Right renal pelvis (tissue), 4 donors: Measurements from ENCODE around the gene PCCA. TPM values are rescaled to one million over a fixed set of nuclear protein-coding genes. Genes with fewer than 3 reads are reported as not detected.
A peak's percentile ranks its signal among the peaks of the same experiment; 100 is the strongest.
"Not testable (repeated sequence)": the region's sequence is repeated elsewhere in the genome, so short reads cannot be mapped to it uniquely, and the experiment has no call there.

Experiments used
- DNase-seq, 4 donors: peaks; one replicate each; pipeline ENCODE4 v3.0.0-alpha.2; 2013; ENCODE audit warnings: low read depth in 4 of 4, low spot score in 3 of 4, missing footprints in 1 of 4
- polyA plus RNA-seq, 4 donors: library from polyadenylated mRNA; unstranded; fragments of 120-200 nt; gene quantifications; one replicate each; pipeline ENCODE4 v1.2.1, GENCODE V29; 2013; ENCODE audit not compliant: insufficient read length in 4 of 4

Gene PCCA, protein sequence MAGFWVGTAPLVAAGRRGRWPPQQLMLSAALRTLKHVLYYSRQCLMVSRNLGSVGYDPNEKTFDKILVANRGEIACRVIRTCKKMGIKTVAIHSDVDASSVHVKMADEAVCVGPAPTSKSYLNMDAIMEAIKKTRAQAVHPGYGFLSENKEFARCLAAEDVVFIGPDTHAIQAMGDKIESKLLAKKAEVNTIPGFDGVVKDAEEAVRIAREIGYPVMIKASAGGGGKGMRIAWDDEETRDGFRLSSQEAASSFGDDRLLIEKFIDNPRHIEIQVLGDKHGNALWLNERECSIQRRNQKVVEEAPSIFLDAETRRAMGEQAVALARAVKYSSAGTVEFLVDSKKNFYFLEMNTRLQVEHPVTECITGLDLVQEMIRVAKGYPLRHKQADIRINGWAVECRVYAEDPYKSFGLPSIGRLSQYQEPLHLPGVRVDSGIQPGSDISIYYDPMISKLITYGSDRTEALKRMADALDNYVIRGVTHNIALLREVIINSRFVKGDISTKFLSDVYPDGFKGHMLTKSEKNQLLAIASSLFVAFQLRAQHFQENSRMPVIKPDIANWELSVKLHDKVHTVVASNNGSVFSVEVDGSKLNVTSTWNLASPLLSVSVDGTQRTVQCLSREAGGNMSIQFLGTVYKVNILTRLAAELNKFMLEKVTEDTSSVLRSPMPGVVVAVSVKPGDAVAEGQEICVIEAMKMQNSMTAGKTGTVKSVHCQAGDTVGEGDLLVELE
- 10 to 100 TPM; 50.8 to 70.4 (median 65.4) TPM for polyA plus RNA-seq

DNA sequence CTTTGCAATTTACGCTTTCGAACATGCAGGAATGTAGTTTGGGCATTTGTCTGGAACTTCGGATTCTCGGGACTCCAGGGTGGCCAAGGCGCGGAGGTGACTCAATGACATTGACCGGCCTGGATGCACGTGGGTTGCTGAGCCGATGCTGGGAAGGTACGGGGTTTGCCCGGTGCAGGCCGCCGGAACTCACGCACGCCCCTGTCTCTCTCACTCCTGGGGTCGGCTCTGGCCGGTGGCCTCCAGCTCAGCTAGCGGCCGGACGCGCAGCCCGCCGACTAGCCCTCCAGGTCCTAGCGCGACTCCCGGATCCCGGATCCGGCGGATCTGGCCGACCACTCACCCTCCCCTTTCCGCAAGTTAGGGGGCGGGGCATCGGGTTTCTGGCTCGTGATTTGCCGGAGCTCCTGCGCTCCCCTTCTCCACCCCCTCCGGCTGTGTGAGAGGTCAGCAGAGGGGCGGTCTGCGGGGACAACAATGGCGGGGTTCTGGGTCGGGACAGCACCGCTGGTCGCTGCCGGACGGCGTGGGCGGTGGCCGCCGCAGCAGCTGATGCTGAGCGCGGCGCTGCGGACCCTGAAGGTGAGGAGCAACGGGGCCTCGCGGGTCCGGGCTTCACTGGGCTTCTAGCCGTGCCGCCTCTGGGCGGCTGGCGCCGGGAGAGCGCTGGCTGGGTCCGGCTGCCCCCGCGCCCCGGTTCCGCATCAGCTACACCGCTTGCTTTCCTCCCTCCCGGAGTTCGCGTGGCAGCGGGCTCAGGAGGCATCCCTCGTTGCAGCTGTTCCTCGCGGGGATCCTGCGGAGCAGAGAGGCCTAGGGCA is at the start of gene PCCA:
Gene PCCA, plus strand, starts transcription at position 450 of the 821 bp plus-strand sequence. Its CDS starts 28 bp downstream, at position 478.
- DNase-seq: peak; percentile 93 to 96 (median 94)

DNA sequence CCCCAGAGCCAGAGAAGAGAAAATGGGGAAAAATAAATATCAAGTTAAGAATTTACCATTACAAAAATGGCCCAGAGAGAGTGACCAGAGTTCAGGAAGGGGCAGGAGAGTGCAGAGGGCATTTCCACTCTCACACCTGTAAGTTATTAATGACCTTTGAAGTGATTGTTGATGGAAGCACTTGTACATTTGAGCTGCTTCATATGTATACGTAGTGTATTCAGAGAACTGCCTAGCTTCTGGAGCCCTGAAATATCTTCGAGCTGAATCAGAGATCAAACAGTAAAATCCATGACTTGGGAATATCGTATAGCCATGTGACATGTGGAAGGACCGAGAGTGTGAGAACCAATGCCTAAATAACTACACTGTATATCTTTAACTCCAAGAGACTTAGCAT is 49.2 kb upstream of the PCCA start:
- no peak for DNase-seq

DNA sequence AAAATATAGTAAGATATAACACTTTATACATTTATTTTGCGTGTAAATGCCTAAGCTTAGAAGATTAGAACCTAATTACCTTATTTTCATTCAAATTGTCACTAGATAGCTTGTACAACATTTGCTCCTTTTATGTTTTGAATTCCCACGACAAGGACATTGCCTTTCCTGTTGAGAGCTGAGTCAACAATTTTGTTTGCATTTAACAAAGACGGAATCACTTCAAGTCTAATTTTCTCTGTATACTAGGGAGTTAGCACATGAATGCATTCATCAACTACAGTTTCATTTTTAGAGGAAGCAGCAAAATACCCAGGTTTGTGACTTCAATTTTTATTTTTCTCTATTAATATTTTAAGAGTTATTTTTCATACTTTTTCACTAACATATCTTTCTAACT is 48.7 kb upstream of the PCCA start:
- DNase-seq: no peak

DNA sequence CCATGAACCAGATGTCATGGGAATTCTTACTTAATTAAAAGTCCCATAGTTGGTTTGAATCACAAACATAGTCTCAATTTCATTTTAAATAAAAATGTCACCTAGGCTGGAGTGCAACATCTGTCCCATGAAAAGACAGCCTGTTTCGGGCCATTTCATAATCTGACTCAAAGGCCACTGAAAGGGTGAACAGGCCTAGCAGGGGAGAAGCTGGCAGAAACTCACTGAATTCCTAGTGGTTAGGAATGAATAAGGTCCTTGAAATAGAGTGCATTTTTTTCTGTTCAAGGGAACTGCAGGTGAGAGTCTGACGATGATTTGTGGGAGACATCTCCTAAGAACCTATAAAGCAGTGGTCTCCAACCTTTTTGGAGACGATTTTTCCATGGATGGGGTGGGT is 44.0 kb upstream of the PCCA start:
- no peak for DNase-seq

DNA sequence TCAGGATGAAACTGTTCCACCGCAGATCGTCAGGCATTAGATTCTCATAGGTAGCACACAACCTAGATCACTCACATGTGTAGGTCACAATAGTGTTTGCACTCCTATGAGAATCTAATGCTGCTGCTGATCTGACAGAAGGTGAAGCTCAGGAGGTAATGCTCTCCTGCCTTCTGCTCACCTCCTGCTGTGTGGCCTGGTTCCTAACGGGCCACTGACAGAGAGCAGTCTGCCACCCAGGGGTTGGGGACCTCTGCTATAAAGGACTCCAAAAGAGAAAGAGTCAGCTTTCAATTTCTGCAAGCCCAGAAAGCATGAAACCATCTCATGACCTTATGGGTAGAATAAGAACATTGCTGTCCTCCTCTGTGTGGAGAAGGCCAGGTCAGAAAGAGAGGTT is 43.5 kb upstream of the PCCA start:
- DNase-seq: no peak

DNA sequence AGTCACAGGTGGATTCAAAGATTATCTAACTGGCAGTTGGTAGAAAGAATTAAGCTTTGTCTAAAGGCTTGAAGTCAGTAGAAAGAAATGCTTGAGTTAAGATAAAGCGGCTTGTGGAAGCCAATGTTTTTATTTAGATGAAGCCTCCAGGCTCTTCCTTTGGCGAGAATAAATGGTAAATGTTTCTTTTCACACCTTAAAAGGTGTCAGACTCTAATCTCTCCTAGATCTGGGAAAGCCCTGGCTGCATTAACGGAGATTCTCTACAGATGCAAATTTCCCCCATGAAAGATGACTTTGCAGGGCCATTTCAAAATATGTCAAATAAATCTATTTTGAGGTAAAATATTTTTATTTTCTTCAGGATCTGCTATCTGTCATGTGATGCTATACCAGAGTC is 37.8 kb upstream of the PCCA start:
- DNase-seq: no peak

DNA sequence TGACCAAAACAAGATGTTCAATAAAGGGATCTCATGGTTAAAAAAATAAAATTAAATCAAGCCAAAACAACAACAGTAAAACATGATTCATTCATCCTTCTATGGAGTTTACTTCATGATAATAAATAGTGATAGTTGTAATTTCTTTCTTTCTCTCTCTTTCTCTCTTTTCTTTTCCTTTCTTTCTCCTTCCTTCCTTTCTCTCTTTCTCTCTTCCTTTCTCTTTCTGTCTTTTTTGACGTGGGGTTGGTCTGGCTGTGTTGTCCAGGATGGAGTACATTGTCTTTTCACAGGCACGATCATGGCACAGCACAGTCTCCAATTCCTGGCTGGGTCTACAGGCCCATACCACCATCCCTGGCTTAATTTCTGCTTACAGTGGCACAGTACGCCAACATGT is 29.1 kb upstream of the PCCA start:
- no peak for DNase-seq

DNA sequence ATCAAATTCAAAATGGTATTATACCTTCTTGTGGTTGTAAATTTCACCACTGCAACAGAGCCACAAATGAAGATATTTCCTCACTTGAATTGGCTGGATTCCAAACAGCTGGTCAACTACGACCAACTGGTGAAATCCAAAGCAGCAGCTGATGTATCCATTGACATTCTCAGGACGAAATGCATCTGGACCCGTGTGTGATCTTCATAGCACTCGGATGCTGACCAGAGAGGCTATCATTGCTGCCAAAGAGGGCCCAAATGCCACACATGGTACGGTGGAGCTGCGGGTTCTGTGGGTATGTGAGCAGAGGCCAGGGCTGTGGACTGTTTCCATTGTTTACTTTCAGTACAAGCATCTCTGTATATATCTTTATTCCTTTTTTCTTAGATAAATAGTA is 25.6 kb upstream of the PCCA start:
- no peak for DNase-seq

DNA sequence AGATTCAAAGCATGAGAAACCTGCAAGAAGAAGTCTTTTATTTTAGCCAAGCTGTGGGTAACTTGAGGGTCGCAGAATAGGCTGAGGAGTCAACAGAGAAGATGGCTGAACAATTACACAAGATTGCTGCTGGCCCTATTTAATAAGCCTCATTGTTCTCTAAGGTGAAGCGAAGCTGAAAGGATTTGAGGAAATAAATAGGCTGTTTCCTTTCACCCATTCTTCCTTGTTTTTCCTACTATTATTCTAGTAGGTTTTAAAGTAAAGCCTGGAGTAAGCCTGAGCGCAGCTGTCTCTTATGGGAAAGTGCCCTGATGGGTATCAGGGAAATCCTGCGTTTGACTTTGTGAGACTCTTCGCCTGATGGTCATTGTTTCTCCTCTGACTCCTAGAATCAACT is 25.0 kb upstream of the PCCA start:
- no peak for DNase-seq

DNA sequence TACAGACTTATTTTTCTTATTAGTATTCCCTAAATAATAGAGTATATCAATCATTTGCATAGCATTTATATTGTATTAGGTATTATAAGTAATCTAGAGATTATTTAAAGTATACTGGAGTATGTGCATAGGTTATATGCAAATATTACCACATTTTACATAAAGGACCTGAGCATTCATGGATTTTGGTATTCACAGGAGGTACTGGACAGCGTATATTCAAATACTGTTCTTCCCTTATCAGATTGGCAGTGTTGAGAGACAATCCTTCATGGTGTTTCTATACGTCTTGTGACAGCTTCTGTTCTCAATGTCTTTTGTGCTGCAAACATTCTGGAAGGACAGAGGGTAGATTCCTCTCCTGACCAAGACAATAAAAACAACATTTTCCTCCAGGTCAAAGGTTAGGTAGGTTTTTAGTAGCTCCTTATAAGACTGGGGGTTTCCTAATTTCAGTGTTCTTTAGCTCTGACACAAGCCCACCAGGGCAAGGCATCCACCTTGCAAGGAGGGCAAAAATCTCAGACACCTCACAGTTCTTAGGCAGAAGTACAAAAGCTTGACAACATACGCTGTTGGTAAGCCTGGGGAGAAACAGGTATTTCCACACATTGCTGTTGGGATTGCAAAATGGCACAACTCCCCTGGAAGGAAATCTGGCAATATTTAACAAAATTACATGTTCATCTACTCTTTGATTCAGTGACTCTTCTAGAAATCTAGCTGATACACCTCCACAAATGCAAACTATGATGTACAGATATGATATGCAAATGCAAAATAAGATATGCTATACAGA is 20.6 kb upstream of the PCCA start:
- no peak for DNase-seq

DNA sequence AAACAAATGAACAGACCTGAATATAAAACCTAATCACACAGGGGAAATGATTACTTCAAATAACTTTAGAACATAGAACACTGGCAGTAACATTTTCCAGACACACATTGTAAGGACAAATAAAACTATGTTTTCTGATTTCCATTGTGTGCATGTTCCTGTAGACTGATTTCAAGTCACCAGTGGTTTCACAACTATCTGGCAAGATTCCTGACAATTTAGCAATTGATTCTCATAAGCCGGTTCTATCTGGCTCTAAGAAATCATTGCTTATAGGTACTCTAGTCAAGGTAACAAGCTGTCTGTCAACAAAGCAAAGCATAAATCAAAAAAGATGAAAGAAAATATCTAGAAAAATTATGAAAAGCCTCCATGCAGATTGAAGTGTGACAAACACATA is 19.6 kb upstream of the PCCA start:
- no peak for DNase-seq

DNA sequence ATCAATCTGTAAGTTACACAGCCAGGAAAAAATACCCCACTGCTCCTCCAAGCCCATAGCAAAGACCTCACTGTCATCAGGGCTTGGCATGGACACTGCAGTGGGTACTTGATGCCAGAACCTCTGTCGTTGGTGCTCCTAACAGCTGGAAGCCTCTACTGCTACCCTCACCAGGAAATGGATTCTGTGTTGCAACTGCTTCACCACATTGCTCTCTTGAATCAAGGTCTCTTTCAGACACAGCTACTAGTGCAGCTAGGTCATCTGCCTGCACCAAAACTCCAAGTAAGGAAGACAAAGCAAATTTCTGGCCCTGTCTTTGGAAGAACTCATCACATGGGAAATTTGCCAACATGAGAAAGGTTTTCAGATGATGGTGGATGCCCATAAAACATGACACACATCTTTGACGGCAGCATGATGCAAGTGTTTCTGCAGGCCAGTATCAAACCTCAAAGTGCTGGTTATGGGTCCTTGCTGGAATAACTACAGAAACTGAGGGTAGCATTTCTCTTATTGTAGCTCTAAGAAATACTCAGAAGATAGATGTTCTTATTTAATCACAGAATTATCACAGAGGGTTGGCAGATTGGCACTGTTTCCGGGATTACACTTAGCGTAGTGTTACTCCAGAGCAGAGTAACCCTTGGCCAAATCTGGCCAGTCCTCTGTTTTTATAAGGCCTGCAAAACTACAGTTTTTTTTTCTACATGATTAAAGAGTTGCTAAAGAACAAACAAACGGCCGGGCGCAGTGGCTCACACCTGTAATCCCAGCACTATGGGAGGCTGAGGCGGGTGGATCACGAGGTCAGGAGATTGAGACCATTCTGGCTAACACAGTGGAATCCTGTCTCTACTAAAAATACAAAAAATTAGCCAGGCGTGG is 12.9 kb upstream of the PCCA start:
- DNase-seq: no peak

DNA sequence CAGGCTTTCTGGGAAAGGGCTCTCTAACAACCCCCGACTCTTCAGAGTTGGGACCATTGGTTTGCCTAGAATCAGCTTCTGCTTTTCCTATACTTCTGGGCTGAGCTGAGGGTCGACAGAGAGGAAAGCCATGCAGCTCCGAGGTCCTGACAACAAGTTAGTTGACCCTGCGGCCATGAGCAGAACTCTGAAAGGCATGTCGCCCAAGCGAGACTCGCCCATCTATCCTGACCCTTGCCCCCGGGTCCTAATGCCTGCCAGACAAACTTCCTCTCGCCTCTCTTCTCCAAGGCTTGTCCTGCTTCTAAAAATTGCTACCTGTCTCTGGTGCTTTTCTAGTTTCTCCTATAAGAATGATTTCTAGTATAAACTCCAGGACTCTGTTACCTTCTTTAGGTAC is 9.9 kb upstream of the PCCA start:
- not testable (repeated sequence) for DNase-seq

DNA sequence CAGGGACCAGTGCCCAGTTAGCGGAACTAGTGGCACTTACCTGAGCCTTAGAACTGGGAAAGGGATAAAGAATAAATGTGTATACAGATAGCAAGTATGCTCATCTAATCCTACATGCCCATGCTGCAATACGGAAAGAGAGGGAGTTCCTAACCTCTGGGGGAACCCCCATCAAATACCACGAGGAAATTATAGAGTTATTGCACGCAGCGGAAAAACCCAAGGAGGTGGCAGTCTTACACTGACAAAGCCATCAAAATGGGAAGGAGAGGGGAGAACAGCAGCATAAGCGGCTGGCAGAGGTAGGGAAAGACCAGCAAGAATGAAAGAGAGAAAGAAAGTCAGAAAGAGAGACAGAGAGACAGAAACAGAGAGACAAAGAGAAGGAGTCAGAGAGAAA is 5.5 kb upstream of the PCCA start:
- DNase-seq: not testable (repeated sequence)

DNA sequence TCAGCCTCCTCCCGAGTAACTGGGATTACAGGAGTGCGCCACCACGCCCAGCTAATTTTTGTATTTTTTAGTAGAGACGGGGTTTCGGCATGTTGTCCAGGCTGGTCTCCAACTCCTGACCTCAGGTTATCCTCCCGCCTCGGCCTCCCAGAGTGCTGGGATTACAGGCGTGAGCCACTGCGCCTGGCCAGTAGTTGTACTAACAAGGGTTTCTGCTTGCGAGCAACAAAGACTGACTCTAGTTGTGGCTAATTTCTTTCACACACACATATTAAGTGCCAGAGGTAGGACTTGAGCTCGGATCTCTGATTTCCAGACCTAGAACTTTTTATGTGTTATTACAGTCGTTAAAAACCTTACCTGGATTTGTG is 635 bp upstream of the PCCA start:
- no peak for DNase-seq

DNA sequence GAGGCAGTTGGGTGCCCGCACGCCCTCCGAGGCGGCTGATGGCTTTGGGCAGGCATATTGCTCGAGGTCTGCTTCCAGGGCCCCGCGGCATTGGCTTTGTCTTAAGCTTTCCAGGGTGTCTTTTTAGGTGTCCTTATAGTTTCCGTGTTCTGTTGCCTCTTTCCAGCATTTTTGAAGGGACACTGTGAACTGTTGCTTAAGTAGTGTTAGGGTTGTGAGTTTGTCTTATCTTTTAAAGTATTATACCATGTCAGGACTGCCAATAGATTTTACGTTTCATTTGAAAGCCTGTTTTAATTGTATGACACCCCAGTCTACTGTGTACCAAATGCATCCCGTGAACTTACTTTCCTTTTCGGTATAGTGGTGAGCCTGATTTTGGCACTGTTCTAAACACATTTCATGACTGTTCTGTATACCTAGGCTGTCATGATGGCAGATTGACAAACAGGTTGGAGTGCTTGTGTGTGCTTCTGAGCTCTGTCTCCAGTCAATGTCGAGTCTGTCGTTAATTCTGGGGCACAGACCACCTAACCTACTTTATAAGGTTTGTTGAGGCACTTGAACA is 656 bp downstream of the PCCA start:
- peak in 1 of 4 donors; percentile 21 for DNase-seq

DNA sequence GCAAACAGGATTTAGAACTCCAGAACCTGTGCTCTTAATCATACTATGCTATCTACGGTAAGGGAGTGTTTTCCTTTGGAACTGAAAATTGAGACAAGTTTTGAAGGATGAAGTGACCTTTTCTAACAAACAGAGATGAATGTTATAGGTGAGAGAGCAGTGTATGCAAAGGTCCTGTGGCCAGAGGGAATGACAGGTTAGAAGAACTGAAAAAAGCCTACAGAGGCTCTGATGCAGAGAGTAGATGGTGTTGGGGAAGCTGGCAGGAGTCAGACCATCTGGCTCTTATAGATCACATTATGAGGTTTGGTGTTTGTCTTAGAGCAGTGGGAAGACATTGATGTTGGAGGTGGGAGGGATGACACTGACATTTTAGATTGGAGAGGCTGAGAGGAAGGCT is 2.0 kb downstream of the PCCA start:
- no peak for DNase-seq

DNA sequence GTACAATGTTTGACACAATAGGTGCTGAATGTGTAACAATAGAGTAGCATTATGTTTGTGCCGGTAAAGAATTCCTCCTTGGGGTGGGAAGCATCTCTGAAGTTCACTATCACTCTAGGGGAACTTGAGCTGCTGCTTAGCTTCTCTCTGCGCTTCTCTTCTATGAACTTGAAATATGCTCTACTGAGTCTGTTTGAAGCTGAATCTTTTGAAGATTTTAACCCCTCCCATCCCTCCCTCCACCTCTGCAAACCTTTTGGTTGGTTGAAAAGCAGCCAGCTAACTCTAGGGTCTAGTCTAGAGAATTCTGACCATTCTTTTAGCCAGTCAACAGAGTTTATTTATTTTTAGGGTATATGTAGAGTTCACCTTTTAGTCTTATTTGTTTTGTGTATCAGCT is 2.5 kb downstream of the PCCA start:
- DNase-seq: no peak

DNA sequence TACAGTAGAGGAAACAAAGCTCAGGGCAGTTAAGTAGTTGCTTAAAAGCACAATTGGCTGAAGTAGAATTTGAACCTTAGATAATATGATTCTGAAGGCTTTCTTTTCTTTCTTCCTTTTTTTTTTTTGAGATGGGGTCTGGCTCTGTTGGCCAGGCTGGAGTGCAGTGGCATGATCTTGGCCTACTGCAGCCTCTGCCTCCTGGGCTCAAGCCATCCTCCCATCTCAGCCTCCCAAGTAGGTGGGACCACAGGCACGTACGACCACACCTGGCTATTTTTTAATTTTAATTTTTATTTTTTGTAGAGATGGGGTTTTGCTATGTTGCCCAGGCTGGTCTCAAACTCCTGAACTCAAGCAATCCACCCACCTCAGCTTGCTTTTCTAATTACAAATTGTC is 3.4 kb downstream of the PCCA start:
- not testable (repeated sequence) for DNase-seq
